ENCODE data around the gene NGRN.

GRCh38 chr15:90305932-90306331 is 40.5 kb downstream of the NGRN start:
- TF ChIP-seq CTCF (IDR thresholded peaks at IDR 0.05; ENCODE audit: control extremely low read depth in 1 of 3, insufficient read depth in 1 of 3, low read depth in 1 of 3, low read length in 3 of 3) (no peak), USF2 (IDR thresholded peaks at IDR 0.05; ENCODE audit: low read length) (no peak), TEAD4 (IDR thresholded peaks at IDR 0.05; ENCODE audit: low read depth, low read length) (no peak), BACH1 (IDR thresholded peaks at IDR 0.05; ENCODE audit: low read length) (no peak), NRF1 (IDR thresholded peaks at IDR 0.05; ENCODE audit: low read depth, low read length) (no peak), SAP30 (IDR thresholded peaks at IDR 0.05; ENCODE audit: insufficient read depth, insufficient replicate concordance, low read length) (no peak), BRCA1 (IDR thresholded peaks at IDR 0.05; ENCODE audit: low read depth, low read length) (no peak), EZH2 (IDR thresholded peaks at IDR 0.05; ENCODE audit: low read depth, low read length, severe bottlenecking) (no peak)
